Measurements from ENCODE around the gene TYK2.

Gene TYK2

DNA sequence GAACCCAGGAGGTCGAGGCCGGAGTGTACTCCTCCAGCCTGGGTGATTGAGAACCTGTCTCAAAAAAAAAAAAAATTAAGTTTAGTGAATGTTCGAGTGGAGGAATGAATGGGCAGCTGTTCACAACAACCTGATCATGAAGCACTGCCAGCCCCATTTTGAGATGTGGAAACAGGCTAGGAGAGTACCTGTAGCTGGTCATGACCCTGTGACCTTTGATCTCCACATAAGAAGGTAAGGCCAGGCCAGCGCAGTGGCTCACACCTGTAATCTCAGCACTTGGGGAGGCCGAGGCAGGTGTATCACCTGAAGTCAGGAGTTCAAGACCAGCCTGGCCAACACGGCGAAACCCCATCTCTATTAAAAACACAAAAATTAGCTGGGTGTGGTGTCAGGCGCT is 54.6 kb downstream of the TYK2 start:
- TF ChIP-seq, protein P1, sequence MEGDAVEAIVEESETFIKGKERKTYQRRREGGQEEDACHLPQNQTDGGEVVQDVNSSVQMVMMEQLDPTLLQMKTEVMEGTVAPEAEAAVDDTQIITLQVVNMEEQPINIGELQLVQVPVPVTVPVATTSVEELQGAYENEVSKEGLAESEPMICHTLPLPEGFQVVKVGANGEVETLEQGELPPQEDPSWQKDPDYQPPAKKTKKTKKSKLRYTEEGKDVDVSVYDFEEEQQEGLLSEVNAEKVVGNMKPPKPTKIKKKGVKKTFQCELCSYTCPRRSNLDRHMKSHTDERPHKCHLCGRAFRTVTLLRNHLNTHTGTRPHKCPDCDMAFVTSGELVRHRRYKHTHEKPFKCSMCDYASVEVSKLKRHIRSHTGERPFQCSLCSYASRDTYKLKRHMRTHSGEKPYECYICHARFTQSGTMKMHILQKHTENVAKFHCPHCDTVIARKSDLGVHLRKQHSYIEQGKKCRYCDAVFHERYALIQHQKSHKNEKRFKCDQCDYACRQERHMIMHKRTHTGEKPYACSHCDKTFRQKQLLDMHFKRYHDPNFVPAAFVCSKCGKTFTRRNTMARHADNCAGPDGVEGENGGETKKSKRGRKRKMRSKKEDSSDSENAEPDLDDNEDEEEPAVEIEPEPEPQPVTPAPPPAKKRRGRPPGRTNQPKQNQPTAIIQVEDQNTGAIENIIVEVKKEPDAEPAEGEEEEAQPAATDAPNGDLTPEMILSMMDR (IDR thresholded peaks at IDR 0.05; ENCODE audit: insufficient read depth, low read depth, low read length, missing control alignments) = no peak
- no peak overlapping the region for H3K4me3 ChIP-seq (ENCODE audit: low read depth, low read length)
- no peak for DNase-seq (ENCODE audit: low read depth)

DNA sequence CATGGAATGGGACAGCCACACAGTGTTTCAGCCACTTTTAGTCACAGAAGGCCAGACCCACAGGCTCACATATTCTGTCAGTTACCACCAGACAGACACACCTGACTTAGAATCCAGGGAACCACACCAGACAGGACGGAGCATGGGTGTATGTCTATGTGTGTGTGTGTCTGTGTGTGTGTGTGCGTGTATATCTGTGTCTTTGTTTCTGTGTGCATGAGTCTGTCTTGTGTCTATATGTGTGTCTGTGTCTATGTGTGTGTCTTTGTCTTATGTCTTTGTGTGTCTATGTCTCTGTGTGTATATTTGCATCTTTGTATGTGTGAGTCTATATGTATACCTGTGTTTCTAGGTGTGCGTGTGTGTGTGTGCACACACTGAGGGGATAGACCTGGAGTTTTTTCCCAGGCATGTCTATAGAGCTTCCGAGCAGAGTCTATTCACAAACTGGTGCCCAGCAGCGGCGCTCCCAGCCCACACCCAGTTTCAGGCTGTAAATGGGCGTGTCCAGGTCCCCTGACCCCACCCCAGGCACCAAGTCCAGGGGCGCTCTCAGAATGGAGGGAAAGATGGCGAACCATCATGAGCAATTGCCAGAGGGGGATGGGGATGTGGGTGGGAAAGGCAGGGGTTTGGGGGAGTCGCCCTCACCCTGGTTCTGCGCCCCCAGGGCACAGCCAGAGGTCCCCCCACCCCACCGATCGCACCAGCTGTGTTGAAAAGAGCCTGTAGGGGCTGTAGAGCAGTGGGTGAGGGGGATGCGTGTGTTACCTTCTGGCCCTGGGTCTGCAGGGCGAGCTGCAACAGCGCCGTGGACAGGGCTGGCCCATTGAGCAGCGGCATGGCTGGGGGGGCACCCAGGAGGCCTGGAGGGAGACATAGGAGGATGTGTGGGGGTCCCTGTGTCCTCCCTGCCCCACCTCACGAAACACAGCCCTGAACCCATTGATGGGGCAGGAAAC is 58.2 kb downstream of the TYK2 start:
- no peak overlapping the region for H3K4me3 ChIP-seq (ENCODE audit: low read depth, low read length)
- TF ChIP-seq, protein P1 (IDR thresholded peaks at IDR 0.05; ENCODE audit: insufficient read depth, low read depth, low read length, missing control alignments) = no peak
- no peak for DNase-seq (ENCODE audit: low read depth)

DNA sequence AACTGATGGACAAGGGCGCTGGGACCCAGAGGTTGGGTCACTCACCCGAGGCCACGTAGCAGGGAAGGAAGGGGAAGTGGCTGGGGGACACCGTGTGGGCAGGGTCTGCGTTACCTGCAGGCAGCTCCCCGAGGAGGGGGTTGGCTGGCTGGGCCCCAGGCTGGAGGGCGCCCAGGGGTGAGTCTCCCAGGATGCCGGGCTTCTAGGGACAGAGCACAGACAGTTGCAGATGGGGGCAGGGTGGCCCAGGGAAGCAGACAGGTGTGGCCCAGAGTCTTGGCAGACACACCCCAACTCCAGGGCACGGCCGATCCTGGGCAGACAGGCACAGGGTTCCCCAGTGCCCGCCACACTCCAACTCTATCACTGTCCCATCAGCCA is 59.0 kb downstream of the TYK2 start:
- TF ChIP-seq, protein P1 (IDR thresholded peaks at IDR 0.05; ENCODE audit: insufficient read depth, low read depth, low read length, missing control alignments) = no peak
- no peak overlapping the region for H3K4me3 ChIP-seq (ENCODE audit: low read depth, low read length)
- DNase-seq (ENCODE audit: low read depth) = no peak

DNA sequence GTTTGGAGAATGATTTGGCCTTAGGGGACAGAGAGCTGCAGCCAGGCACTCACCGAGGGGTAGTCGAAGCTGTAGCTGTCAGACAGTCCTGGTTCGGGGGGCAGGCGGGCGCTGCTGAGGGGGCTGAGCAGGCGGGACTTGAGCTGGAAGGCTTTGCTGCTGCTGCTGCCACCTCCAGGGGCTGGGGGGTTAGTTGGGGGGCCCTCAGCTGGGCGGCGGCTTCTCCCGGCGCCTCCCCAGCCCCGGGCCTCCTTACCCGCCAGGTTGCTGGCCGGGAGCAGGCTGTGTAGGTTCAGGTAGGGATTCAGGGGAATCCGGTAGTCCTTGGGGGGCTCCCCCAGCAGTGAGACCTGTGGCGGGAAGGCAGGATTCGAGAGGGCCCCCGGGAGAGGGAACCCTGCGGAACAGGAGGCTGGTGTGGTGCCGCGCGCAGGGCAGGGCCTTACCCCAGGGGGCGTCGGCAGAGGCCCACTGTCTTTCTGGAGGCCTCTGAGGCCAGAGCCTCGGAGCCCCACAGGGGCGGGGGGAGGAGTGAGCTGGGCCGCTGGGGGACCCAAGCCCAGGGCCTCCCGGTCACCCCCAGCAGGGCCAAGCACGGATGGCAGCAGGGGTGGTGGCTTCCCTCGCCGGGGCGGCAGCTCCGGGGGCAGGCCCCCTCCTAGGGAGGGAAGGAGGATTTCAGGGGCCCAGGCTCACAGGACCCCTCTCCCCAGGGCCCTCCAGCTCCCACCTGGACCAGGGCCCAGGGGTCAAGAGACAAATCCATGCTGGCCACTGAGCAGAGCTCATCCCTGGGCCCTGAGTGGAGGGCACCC is 59.6 kb downstream of the TYK2 start:
- TF ChIP-seq, protein P1 (IDR thresholded peaks at IDR 0.05; ENCODE audit: insufficient read depth, low read depth, low read length, missing control alignments) = no peak
- DNase-seq (ENCODE audit: low read depth) = no peak
- no peak overlapping the region for H3K4me3 ChIP-seq (ENCODE audit: low read depth, low read length)

DNA sequence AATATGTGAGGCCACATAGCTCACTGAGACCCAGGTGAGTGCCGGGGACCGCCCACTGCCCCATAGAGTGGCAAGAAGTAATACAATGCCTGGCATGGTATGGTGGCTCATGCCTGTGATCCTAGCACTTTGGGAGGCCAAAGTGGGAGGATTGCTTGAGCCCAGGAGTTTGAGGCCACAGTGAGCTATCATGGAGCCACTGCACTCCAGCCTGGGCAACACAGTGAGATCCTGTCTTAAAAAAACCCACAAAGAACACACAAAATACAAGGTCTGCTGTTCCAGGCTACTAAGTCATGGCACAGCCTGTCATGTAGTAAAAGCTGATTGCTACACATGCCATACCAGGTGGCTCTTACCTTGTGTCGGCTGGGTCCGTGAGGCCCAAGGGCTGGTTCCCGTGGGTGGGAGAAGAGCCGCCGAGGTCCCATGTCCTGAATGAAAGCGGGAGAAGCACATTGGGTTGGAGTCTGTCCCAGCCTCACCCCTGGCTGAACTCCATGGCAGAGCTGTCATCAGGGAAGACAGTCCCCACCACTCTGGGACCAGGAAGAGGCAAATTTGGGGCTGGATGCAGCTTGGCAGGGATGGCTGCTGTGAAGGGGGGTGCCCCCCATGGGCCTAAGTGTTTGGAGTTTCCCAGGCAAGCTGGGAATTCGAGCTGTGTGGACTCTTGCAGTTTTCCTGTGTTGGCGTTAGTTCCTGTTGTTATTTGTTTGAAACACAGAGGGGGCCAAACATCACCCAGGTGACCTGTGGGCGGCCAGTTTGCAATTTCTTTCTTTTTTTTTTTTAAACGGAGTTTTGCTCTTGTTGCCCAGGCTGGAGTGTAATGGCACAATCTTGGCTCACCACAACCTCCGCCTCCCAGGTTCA is 61.3 kb downstream of the TYK2 start:
- H3K4me3 ChIP-seq (ENCODE audit: low read depth, low read length) = no peak overlapping the region
- no peak for DNase-seq (ENCODE audit: low read depth)
- TF ChIP-seq, protein P1 (IDR thresholded peaks at IDR 0.05; ENCODE audit: insufficient read depth, low read depth, low read length, missing control alignments) = no peak

DNA sequence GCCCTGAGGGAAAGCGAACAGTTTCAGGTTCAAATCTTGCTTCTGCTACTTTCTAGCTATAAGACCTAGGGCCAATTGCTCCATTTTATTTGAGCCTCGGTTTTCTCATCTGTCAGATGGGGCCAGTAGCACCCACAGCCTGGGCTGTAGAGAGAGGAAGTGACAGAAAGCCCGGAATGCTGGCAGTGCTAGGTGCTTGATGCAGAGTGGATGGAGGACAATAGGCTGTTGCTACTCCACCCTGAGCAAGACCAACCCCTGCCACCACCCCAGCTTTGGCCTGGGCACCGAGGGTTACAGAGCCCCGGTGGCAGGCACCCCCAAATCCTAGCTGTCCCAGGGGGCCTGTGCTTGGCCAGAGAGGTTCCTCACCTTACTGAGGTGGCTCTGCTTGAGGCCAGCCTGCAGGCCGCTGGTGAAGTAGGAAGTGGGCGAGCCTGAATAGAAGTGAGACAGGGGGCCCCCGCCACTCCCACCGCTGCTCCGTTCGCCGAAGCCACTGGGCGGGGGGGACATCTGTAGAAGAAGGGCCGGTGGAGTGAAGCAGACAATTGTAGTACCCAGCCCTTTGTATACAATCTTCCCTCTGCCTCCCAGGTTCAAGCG is 62.4 kb downstream of the TYK2 start:
- DNase-seq (ENCODE audit: low read depth) = no peak
- no peak overlapping the region for H3K4me3 ChIP-seq (ENCODE audit: low read depth, low read length)
- TF ChIP-seq, protein P1 (IDR thresholded peaks at IDR 0.05; ENCODE audit: insufficient read depth, low read depth, low read length, missing control alignments) = no peak

Measured in GM12865 (cell line).